GM20431 (cell line): ENCODE measurements around the gene WDR75.

Source experiments
- in situ Hi-C: fragments of 300-500 bp; cut with MseI, MboI; formaldehyde crosslinking; loops from one replicate; pipeline ENCODE4 v1.15.0; 2020; ENCODE audit warnings: low sequenced_read_pairs; ENCODE audit not compliant: unreplicated experiment

The WDR75 gene

GRCh38 chr2:189487283-189488007 lies 46.2 kb downstream of the WDR75 start:
- in situ Hi-C loops: no loop called here

DNA sequence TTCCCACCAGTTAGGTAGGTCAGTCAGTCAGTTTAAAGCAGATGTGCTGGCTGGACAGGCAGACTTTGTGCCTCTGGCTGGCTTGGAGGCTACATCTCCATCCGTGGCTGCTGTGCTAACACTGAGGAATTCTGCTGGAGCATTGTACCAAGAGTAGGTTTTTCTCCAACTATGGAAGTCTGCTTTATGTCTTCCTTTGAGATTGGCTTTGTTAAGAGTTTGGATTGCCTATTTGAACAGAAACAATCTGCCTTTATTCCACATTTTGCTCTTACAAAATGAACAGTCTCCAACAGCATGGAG lies 46.7 kb downstream of the WDR75 start:
- in situ Hi-C loops: no loop called here

DNA sequence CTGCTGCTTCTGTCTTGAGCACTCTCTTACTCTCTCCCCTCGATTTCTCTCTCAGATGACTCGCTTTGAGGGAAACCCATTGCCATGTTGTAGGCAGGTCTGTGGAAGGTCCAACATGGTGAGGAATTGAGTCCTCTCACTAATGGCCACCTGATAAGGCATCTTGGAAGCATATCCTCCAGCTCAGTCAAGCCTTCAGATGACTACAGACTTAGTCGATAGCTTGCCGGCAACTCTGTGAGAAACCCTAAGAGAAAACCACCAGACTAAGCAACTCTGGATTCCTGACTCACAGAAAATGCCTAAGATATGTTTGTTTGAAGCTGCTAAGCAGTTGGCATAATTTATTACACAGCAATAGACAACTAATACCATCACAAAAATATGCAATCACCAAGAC lies 51.2 kb downstream of the WDR75 start:
- in situ Hi-C loops: no loop called here

GRCh38 chr2:189498205-189498604 lies 56.9 kb downstream of the WDR75 start:
- in situ Hi-C loops: no loop called here

GRCh38 chr2:189499137-189499536 lies 57.9 kb downstream of the WDR75 start:
- in situ Hi-C loops: no loop called here

GRCh38 chr2:189500456-189501160 lies 59.3 kb downstream of the WDR75 start:
- in situ Hi-C loops: no loop called here

- in situ Hi-C loops: no loop called here
These were observed 60.2 kb downstream of the WDR75 start for GRCh38 chr2:189501487-189501886.

DNA sequence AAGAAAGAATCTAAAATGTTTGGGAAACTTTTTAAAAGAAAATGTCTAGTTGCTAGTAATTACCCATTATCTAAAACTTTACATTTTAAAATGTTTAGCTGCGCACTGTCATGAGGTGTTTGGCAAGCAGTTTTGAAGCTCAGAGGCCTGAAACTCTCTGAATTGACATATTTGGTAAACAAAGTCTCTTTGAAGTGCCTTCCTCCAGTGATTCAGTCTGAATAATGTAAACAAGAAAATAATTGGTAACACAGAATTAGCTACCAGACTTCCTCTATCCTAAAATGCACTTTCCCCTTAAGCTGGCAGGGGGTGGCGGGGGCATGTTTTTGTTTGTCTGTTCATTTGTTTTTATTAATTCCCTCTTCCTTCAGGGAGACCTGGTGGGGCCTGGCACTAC lies 61.4 kb downstream of the WDR75 start:
- in situ Hi-C loops: no loop called here

GRCh38 chr2:189504238-189504637 lies 63.0 kb downstream of the WDR75 start:
- in situ Hi-C loops: no loop called here

- in situ Hi-C loops: no loop called here
These were observed 64.2 kb downstream of the WDR75 start for GRCh38 chr2:189505492-189505891.

GRCh38 chr2:189506514-189506976 lies 65.3 kb downstream of the WDR75 start:
- in situ Hi-C loops: no loop called here

GRCh38 chr2:189511210-189511959 lies 70.1 kb downstream of the WDR75 start:
- in situ Hi-C loops: no loop called here

DNA sequence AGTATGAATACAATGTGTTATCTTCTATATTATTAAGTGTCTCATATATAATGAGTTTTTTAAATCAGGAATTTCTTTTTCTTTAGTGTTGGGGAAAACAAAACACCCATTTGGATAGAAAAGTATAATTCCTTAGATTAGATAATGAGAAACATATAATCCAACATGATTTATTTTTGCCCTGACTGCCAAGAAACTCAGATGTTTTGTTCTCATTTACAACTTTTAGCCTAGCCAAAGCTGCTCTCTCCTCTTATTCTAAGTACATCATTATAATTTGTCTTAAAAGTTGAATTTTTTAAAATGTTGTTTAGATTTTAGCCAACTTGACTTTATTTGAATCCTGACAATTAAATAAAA lies 70.7 kb downstream of the WDR75 start:
- in situ Hi-C loops: no loop called here

- in situ Hi-C loops: no loop called here
These were observed 71.6 kb downstream of the WDR75 start for GRCh38 chr2:189512879-189513278.

DNA sequence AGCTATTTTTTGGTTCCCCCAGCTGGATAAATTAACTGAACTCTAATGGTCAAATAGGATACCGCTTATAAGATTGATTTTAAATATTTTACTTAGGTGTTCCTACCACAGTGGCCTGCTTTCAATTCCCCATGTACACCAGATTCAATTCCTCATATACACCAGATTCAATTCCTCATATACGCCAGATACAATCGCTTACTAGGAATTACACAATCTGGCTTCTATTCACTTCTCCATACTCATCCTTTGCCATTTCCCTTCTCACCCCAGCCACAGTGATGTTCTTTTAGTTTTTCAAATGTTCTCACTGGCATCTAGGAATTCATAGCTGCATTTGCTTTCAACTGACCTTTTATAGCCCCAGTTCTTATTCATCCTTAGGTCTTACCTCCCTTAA lies 72.8 kb downstream of the WDR75 start:
- in situ Hi-C loops: no loop called here

GRCh38 chr2:189515264-189515663 lies 74.0 kb downstream of the WDR75 start:
- in situ Hi-C loops: no loop called here

- in situ Hi-C loops: no loop called here
These were observed 75.3 kb downstream of the WDR75 start for GRCh38 chr2:189516546-189516945.

- in situ Hi-C loops: no loop called here
These were observed 76.7 kb downstream of the WDR75 start for GRCh38 chr2:189517847-189518535.

- in situ Hi-C loops: no loop called here
These were observed 78.5 kb downstream of the WDR75 start for GRCh38 chr2:189519631-189520387.
